ENCODE results near the gene DNER. TPM values are rescaled to one million over a fixed set of nuclear protein-coding genes. Genes with fewer than 3 reads are reported as not detected.
A peak's percentile ranks its signal among the peaks of the same experiment; 100 is the strongest.

The DNER gene
- total RNA-seq, 1 experiment from 2014 or later = 8.4 TPM

DNA sequence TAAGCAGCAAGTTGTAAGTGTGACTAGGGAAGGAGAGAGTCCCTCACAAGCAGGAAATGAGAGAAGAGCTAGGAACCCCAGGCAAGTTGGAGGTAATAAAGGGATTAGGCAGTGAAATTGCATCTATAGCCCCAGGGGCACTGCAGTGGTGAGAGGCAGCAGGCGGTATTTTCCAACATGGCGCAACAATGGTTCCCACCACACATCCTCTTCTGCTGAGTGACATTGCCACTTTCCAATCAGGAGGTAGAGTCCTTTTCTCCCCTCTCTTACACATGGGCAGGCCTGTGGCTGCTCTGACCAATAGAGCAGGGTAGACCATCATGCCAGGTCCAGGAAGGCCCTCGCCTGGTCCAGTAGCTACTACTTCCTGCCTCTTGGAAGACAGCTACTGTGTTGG is 86.6 kb downstream of the DNER start:
- intact Hi-C loops (cut with micrococcal nuclease; ENCODE audit: unreplicated experiment) = no loop called here
- CTCF ChIA-PET = no interaction called here
- H3K36me3 ChIP-seq (ENCODE audit: insufficient read depth, low read length, poor library complexity, severe bottlenecking) = no peaks in the 10 kb centered on the region
- DNase-seq (ENCODE audit: low spot score) = peak; percentile 56
- H3K9me3 ChIP-seq (ENCODE audit: low read depth, low read length, poor library complexity, severe bottlenecking) = no peaks in the 10 kb centered on the region
- POLR2A ChIA-PET (ENCODE audit: low non-redundant PET) = no interaction called here
- no peaks in the 10 kb centered on the region for H3K4me1 ChIP-seq (ENCODE audit: insufficient read depth, low read length, poor library complexity, severe bottlenecking)
- H3K4me3 ChIP-seq (ENCODE audit: low read depth, low read length, poor library complexity, severe bottlenecking) = no peak overlapping the region
- no TSS peak for BruUV-seq (replicated peaks)
- no peaks in the 10 kb centered on the region for H3K27me3 ChIP-seq (replicated peaks; ENCODE audit: insufficient read depth, low read depth, low read length, poor library complexity)
- H3K27ac ChIP-seq (ENCODE audit: low read depth, low read length, poor library complexity, severe bottlenecking) = no peak overlapping the region
- TF ChIP-seq EZH2 (IDR thresholded peaks at IDR 0.05; ENCODE audit: borderline replicate concordance, low read depth, low read length, poor library complexity, severe bottlenecking) (no peak), CTCF (conservative IDR thresholded peaks at IDR 0.05; ENCODE audit: low read depth, low read length) (no peak)

- H3K27ac ChIP-seq (ENCODE audit: low read depth, low read length, poor library complexity, severe bottlenecking) = no peak overlapping the region
- ChIA-PET POLR2A (ENCODE audit: low non-redundant PET) (no interaction called here), CTCF (no interaction called here)
- H3K9me3 ChIP-seq (ENCODE audit: low read depth, low read length, poor library complexity, severe bottlenecking) = no peaks in the 10 kb centered on the region
- BruUV-seq (replicated peaks) = no TSS peak
- H3K4me3 ChIP-seq (ENCODE audit: low read depth, low read length, poor library complexity, severe bottlenecking) = no peak overlapping the region
- no peaks in the 10 kb centered on the region for H3K4me1 ChIP-seq (ENCODE audit: insufficient read depth, low read length, poor library complexity, severe bottlenecking)
- intact Hi-C loops (cut with micrococcal nuclease; ENCODE audit: unreplicated experiment) = no loop called here
- no peaks in the 10 kb centered on the region for H3K36me3 ChIP-seq (ENCODE audit: insufficient read depth, low read length, poor library complexity, severe bottlenecking)
- no peaks in the 10 kb centered on the region for H3K27me3 ChIP-seq (replicated peaks; ENCODE audit: insufficient read depth, low read depth, low read length, poor library complexity)
- TF ChIP-seq CTCF (conservative IDR thresholded peaks at IDR 0.05; ENCODE audit: low read depth, low read length) (no peak), EZH2 (IDR thresholded peaks at IDR 0.05; ENCODE audit: borderline replicate concordance, low read depth, low read length, poor library complexity, severe bottlenecking) (no peak)
- no peak for DNase-seq (ENCODE audit: low spot score)
These were observed 91.6 kb downstream of the DNER start for GRCh38 chr2:229622495-229623355.

GRCh38 chr2:229620759-229621158 is 93.6 kb downstream of the DNER start:
- DNase-seq (ENCODE audit: low spot score) = no peak
- intact Hi-C loops (cut with micrococcal nuclease; ENCODE audit: unreplicated experiment) = no loop called here
- Histone ChIP-seq H3K4me3 (ENCODE audit: low read depth, low read length, poor library complexity, severe bottlenecking) (no peak overlapping the region), H3K9me3 (ENCODE audit: low read depth, low read length, poor library complexity, severe bottlenecking) (no peaks in the 10 kb centered on the region), H3K4me1 (ENCODE audit: insufficient read depth, low read length, poor library complexity, severe bottlenecking) (no peaks in the 10 kb centered on the region), H3K27me3 (replicated peaks; ENCODE audit: insufficient read depth, low read depth, low read length, poor library complexity) (no peaks in the 10 kb centered on the region), H3K27ac (ENCODE audit: low read depth, low read length, poor library complexity, severe bottlenecking) (no peak overlapping the region), H3K36me3 (ENCODE audit: insufficient read depth, low read length, poor library complexity, severe bottlenecking) (no peaks in the 10 kb centered on the region)
- no TSS peak for BruUV-seq (replicated peaks)
- no peak for TF ChIP-seq EZH2 (IDR thresholded peaks at IDR 0.05; ENCODE audit: borderline replicate concordance, low read depth, low read length, poor library complexity, severe bottlenecking)
- no peak for TF ChIP-seq CTCF (conservative IDR thresholded peaks at IDR 0.05; ENCODE audit: low read depth, low read length)
- ChIA-PET POLR2A (ENCODE audit: low non-redundant PET) (no interaction called here), CTCF (no interaction called here)
